Measurements from ENCODE around the gene SEMA4D.

- TF ChIP-seq CTCF (conservative IDR thresholded peaks at IDR 0.05; ENCODE audit: low read depth, low read length) = no peak
- TF ChIP-seq EZH2 (IDR thresholded peaks at IDR 0.05; ENCODE audit: low read length, unreplicated experiment) = no peak
Observed at GRCh38 chr9:89495824-89496560, 1.9 kb downstream of the SEMA4D start.
